Gastroesophageal sphincter (tissue), 4 donors: Measurements from ENCODE around the gene CHEK2. TPM values are rescaled to one million over a fixed set of nuclear protein-coding genes. Genes with fewer than 3 reads are reported as not detected.

Experiments used
- ATAC-seq: fragments of 150-250 bp; one replicate; pipeline ENCODE4 v1.9.1; 2016; ENCODE audit warnings: mild to moderate bottlenecking, moderate library complexity
- H3K27ac ChIP-seq, 4 donors: fragments of 200-600 bp; sonication (generic) in 3 of 4; 1 replicate in 3 of 4; 2 replicates in 1 of 4; pipeline ENCODE4 v1.5.1; 2016 to 2019
- H3K27me3 ChIP-seq: fragments of 200-600 bp; sonication (generic); one replicate; pipeline ENCODE4 v1.5.1; 2019
- H3K36me3 ChIP-seq, 2 donors: fragments of 200-600 bp; sonication (generic); one replicate each; pipeline ENCODE4 v1.5.1; 2019; ENCODE audit warnings: control low read depth in 1 of 2
- H3K4me1 ChIP-seq, 3 donors: fragments of 200-600 bp; sonication (generic); 1 replicate in 2 of 3; 2 replicates in 1 of 3; pipeline ENCODE4 v1.5.1; 2016 to 2019; ENCODE audit warnings: control low read depth in 2 of 3
- H3K4me3 ChIP-seq, 2 donors: fragments of 200-600 bp; sonication (generic); one replicate each; pipeline ENCODE4 v1.5.1; 2019; ENCODE audit warnings: mild to moderate bottlenecking in 1 of 2, moderate library complexity in 1 of 2
- H3K9me3 ChIP-seq, 3 donors: fragments of 200-600 bp; sonication (generic); one replicate each; pipeline ENCODE4 v1.5.1; 2017 to 2019; ENCODE audit warnings: control low read depth in 2 of 3
- CTCF ChIP-seq, 4 experiments: fragments of 200-600 bp in 2 of 4; fragments of 450-650 bp in 2 of 4; sonication (generic) in 1 of 4; IDR thresholded peaks; one replicate each; pipeline ENCODE4 v1.5.1; 2017 to 2019; ENCODE audit warnings: antibody characterized with exemption in 4 of 4, mild to moderate bottlenecking in 2 of 4, moderate library complexity in 2 of 4
- EP300 ChIP-seq: sonication (generic); formaldehyde crosslinking; IDR thresholded peaks from one replicate; pipeline ENCODE4 v1.6.1; 2017; ENCODE audit warnings: antibody characterized with exemption, mild to moderate bottlenecking
- POLR2A ChIP-seq, 2 donors: fragments of 450-650 bp; IDR thresholded peaks; one replicate each; pipeline ENCODE4 v1.6.1; 2017; ENCODE audit warnings: antibody characterized with exemption in 2 of 2, mild to moderate bottlenecking in 2 of 2, moderate library complexity in 1 of 2
- POLR2AphosphoS5 ChIP-seq: sonication (generic); formaldehyde crosslinking; IDR thresholded peaks from one replicate; pipeline ENCODE4 v1.6.1; 2017; ENCODE audit warnings: antibody characterized with exemption
- WGBS, 2 donors: methylation state at CpG; one replicate each; pipeline ENCODE4 v1.1.5; 2018; ENCODE audit warnings: low coverage in 1 of 2; 5-methylcytosine and 5-hydroxymethylcytosine counted together
- total RNA-seq, 4 donors: library from RNA; depleted of rRNA; stranded (reverse); fragments of >200 nt; gene quantifications; one replicate each; pipeline ENCODE4 v1.1.0, GENCODE V29; 2016

CHEK2 gene
- total RNA-seq, 4 donors from 2014 or later, result 3.4 to 11.7 (median 4.8) TPM

GRCh38 chr22:28734393-28734792 lies 7.2 kb downstream of the CHEK2 start:
- Histone ChIP-seq H3K27ac (no peak overlapping the region), H3K9me3 (no peaks in the 10 kb centered on the region), H3K27me3 (no peaks in the 10 kb centered on the region), H3K36me3 (no peaks in the 10 kb centered on the region), H3K4me3 (no peak overlapping the region), H3K4me1 (no peaks in the 10 kb centered on the region)
- no peak for ATAC-seq
- no peak for TF ChIP-seq POLR2AphosphoS5
- TF ChIP-seq EP300, result no peak
- no peak for TF ChIP-seq CTCF (IDR thresholded peaks at IDR 0.05)
- 100% methylated on average over 1 to 3 of the region's 6 CpGs for WGBS, 2 donors

- 83 to 100% methylated on average over 1 to 2 of the region's 3 CpGs for WGBS, 2 donors
- Histone ChIP-seq H3K27ac (no peak overlapping the region), H3K4me1 (no peaks in the 10 kb centered on the region), H3K27me3 (no peaks in the 10 kb centered on the region), H3K9me3 (no peaks in the 10 kb centered on the region), H3K36me3 (no peaks in the 10 kb centered on the region), H3K4me3 (no peak overlapping the region)
- no peak for TF ChIP-seq EP300
- no peak for TF ChIP-seq POLR2AphosphoS5
- no peak for TF ChIP-seq POLR2A (IDR thresholded peaks at IDR 0.05)
- TF ChIP-seq CTCF (IDR thresholded peaks at IDR 0.05), result no peak
- ATAC-seq, result no peak
Observed at GRCh38 chr22:28730179-28730578, 11.4 kb downstream of the CHEK2 start.

GRCh38 chr22:28728621-28729313 lies 12.9 kb downstream of the CHEK2 start:
- WGBS, 2 donors, result 92 to 95% methylated on average over 7 to 10 of the region's 10 CpGs
- Histone ChIP-seq H3K36me3 (no peaks in the 10 kb centered on the region), H3K27ac (no peak overlapping the region), H3K9me3 (no peaks in the 10 kb centered on the region), H3K4me1 (no peaks in the 10 kb centered on the region), H3K4me3 (no peak overlapping the region), H3K27me3 (no peaks in the 10 kb centered on the region)
- no peak for TF ChIP-seq CTCF (IDR thresholded peaks at IDR 0.05)
- no peak for ATAC-seq

GRCh38 chr22:28728002-28728401 lies 13.6 kb downstream of the CHEK2 start:
- Histone ChIP-seq H3K36me3 (no peaks in the 10 kb centered on the region), H3K27ac (no peak overlapping the region), H3K4me1 (no peaks in the 10 kb centered on the region), H3K4me3 (no peak overlapping the region), H3K27me3 (no peaks in the 10 kb centered on the region), H3K9me3 (no peaks in the 10 kb centered on the region)
- ATAC-seq, result no peak
- WGBS, 2 donors, result 80 to 100% methylated on average over 1 of the region's 1 CpG
- TF ChIP-seq POLR2A (IDR thresholded peaks at IDR 0.05) (no peak), EP300 (no peak), POLR2AphosphoS5 (no peak), CTCF (IDR thresholded peaks at IDR 0.05) (no peak)

GRCh38 chr22:28718044-28718443 lies 23.6 kb downstream of the CHEK2 start:
- Histone ChIP-seq H3K4me3 (no peak overlapping the region), H3K4me1 (no peaks in the 10 kb centered on the region), H3K36me3 (no peaks in the 10 kb centered on the region), H3K9me3 (no peaks in the 10 kb centered on the region), H3K27me3 (no peaks in the 10 kb centered on the region), H3K27ac (no peak overlapping the region)
- WGBS, 2 donors, result 92 to 95% methylated on average over 3 of the region's 3 CpGs
- no peak for ATAC-seq
- TF ChIP-seq EP300 (no peak), POLR2A (IDR thresholded peaks at IDR 0.05) (no peak), CTCF (IDR thresholded peaks at IDR 0.05) (no peak), POLR2AphosphoS5 (no peak)
